Gastrocnemius medialis (tissue), 4 donors: ENCODE results near the gene TSPAN16. TPM values are rescaled to one million over a fixed set of nuclear protein-coding genes. Genes with fewer than 3 reads are reported as not detected.

ENCODE experiments used
- ATAC-seq, 2 donors: fragments of 150-250 bp; one replicate each; pipeline ENCODE4 v1.9.1; 2016
- DNase-seq, 2 donors: peaks; one replicate each; pipeline ENCODE4 v3.0.0-alpha.2; 2019
- H3K27ac ChIP-seq, 4 donors: fragments of 200-600 bp; sonication (generic); 1 replicate in 1 of 4; 2 replicates in 3 of 4; pipeline ENCODE4 v1.5.1; 2016 to 2018; ENCODE audit warnings: mild to moderate bottlenecking in 2 of 4, moderate library complexity in 1 of 4
- H3K27me3 ChIP-seq, 3 donors: fragments of 200-600 bp; sonication (generic) in 2 of 3; 1 replicate in 1 of 3; 2 replicates in 2 of 3; pipeline versions ENCODE4 v1.5.1 to v1.6.0; 2016 to 2019; ENCODE audit warnings: mild to moderate bottlenecking in 1 of 3, moderate library complexity in 1 of 3
- H3K36me3 ChIP-seq, 2 donors: fragments of 200-600 bp; sonication (generic) in 1 of 2; one replicate each; pipeline ENCODE4 v1.5.1; 2017 to 2018
- H3K4me1 ChIP-seq, 2 donors: fragments of 200-600 bp; sonication (generic) in 1 of 2; one replicate each; pipeline ENCODE4 v1.5.1; 2016 to 2017; ENCODE audit warnings: mild to moderate bottlenecking in 2 of 2
- H3K4me3 ChIP-seq, 4 donors: fragments of 200-600 bp; sonication (generic) in 3 of 4; 1 replicate in 1 of 4; 2 replicates in 3 of 4; pipeline ENCODE4 v1.5.1; 2016 to 2019; ENCODE audit warnings: mild to moderate bottlenecking in 2 of 4
- H3K9me3 ChIP-seq, 3 donors: fragments of 200-600 bp; sonication (generic) in 2 of 3; 1 replicate in 1 of 3; 2 replicates in 2 of 3; pipeline ENCODE4 v1.5.1; 2016 to 2019
- CTCF ChIP-seq, 5 experiments: fragments of 450-650 bp in 3 of 5; fragments of 200-600 bp in 2 of 5; sonication (generic) in 2 of 5; IDR thresholded peaks in 4 of 5; conservative IDR thresholded peaks in 1 of 5; 1 replicate in 4 of 5; 2 replicates in 1 of 5; pipeline ENCODE4 v1.5.1; 2016 to 2019; ENCODE audit warnings: antibody characterized with exemption in 5 of 5, mild to moderate bottlenecking in 3 of 5, moderate library complexity in 3 of 5
- POLR2A ChIP-seq, 2 donors: fragments of 450-650 bp; IDR thresholded peaks; one replicate each; pipeline ENCODE4 v1.6.1; 2017; ENCODE audit warnings: antibody characterized with exemption in 2 of 2, mild to moderate bottlenecking in 2 of 2, moderate library complexity in 2 of 2
- in situ Hi-C, 4 donors: fragments of 200-750 bp; cut with MboI; loops; one replicate each; pipeline versions ENCODE4 v1.15.0 to v1.8.0; 2017; ENCODE audit warnings: low sequenced_read_pairs in 4 of 4
- intact Hi-C: fragments of 100-400 bp; cut with DNase I; formaldehyde crosslinking; loops from one replicate; pipeline ENCODE4 v1.15.1; 2023; ENCODE audit warnings: low total_unique reads
- total RNA-seq, 4 donors: library from RNA; depleted of rRNA; stranded (reverse); fragments of >200 nt; gene quantifications; one replicate each; pipeline versions ENCODE4 v1.1.0 to v1.2.3, GENCODE V29; 2016

TSPAN16 gene
- total RNA-seq, 4 donors from 2014 or later, result not detected

- in situ Hi-C loops, result no loop called here
- intact Hi-C loops, result no loop called here
- ATAC-seq (no peak), DNase-seq (no peak)
- no peaks in the 10 kb centered on the region for H3K9me3 ChIP-seq
- TF ChIP-seq POLR2A (IDR thresholded peaks at IDR 0.05) (no peak), CTCF (IDR thresholded peaks at IDR 0.05 in 4 of 5, conservative IDR thresholded peaks at IDR 0.05 in 1 of 5) (no peak)
- no peaks in the 10 kb centered on the region for H3K36me3 ChIP-seq
- H3K27ac ChIP-seq, result peak overlapping the region; percentile 47 to 76 (median 66)
- no peaks in the 10 kb centered on the region for H3K4me1 ChIP-seq
- H3K4me3 ChIP-seq, result no peak overlapping the region
- no peaks in the 10 kb centered on the region for H3K27me3 ChIP-seq
These were observed 26.6 kb upstream of the TSPAN16 start for GRCh38 chr19:11269408-11269807.

GRCh38 chr19:11273296-11273695, 22.7 kb upstream of the TSPAN16 start:
- Histone ChIP-seq H3K27me3 (no peaks in the 10 kb centered on the region), H3K27ac (peak overlapping the region in 1 of 4 donors; percentile 41), H3K9me3 (no peaks in the 10 kb centered on the region), H3K4me1 (no peaks in the 10 kb centered on the region), H3K4me3 (no peak overlapping the region), H3K36me3 (no peaks in the 10 kb centered on the region)
- ATAC-seq (no peak), DNase-seq (no peak)
- intact Hi-C loops, result no loop called here
- in situ Hi-C loops, result no loop called here
- no peak for TF ChIP-seq CTCF (IDR thresholded peaks at IDR 0.05 in 4 of 5, conservative IDR thresholded peaks at IDR 0.05 in 1 of 5)
- no peak for TF ChIP-seq POLR2A (IDR thresholded peaks at IDR 0.05)

GRCh38 chr19:11273989-11274388, 22.0 kb upstream of the TSPAN16 start:
- Histone ChIP-seq H3K4me1 (no peaks in the 10 kb centered on the region), H3K27me3 (no peaks in the 10 kb centered on the region), H3K4me3 (no peak overlapping the region), H3K27ac (no peak overlapping the region), H3K9me3 (no peaks in the 10 kb centered on the region), H3K36me3 (no peaks in the 10 kb centered on the region)
- DNase-seq (no peak), ATAC-seq (no peak)
- intact Hi-C loops, result no loop called here
- TF ChIP-seq CTCF (IDR thresholded peaks at IDR 0.05 in 4 of 5, conservative IDR thresholded peaks at IDR 0.05 in 1 of 5) (no peak), POLR2A (IDR thresholded peaks at IDR 0.05) (no peak)
- in situ Hi-C loops, result no loop called here

GRCh38 chr19:11274533-11275086, 21.4 kb upstream of the TSPAN16 start:
- no peaks in the 10 kb centered on the region for H3K27me3 ChIP-seq
- no peaks in the 10 kb centered on the region for H3K36me3 ChIP-seq
- ATAC-seq (no peak), DNase-seq (no peak)
- H3K27ac ChIP-seq, result no peak overlapping the region
- intact Hi-C loops (no loop called here), in situ Hi-C loops (no loop called here)
- no peaks in the 10 kb centered on the region for H3K9me3 ChIP-seq
- H3K4me3 ChIP-seq, result no peak overlapping the region
- TF ChIP-seq CTCF (IDR thresholded peaks at IDR 0.05 in 4 of 5, conservative IDR thresholded peaks at IDR 0.05 in 1 of 5) (no peak), POLR2A (IDR thresholded peaks at IDR 0.05) (no peak)
- H3K4me1 ChIP-seq, result no peaks in the 10 kb centered on the region

GRCh38 chr19:11278670-11279069, 17.3 kb upstream of the TSPAN16 start:
- Histone ChIP-seq H3K4me1 (no peaks in the 10 kb centered on the region), H3K27ac (no peak overlapping the region), H3K9me3 (no peaks in the 10 kb centered on the region), H3K27me3 (no peaks in the 10 kb centered on the region), H3K4me3 (no peak overlapping the region), H3K36me3 (no peaks in the 10 kb centered on the region)
- no peak for TF ChIP-seq CTCF (IDR thresholded peaks at IDR 0.05 in 4 of 5, conservative IDR thresholded peaks at IDR 0.05 in 1 of 5)
- TF ChIP-seq POLR2A (IDR thresholded peaks at IDR 0.05), result no peak
- ATAC-seq (no peak), DNase-seq (no peak)
- intact Hi-C loops, result no loop called here
- in situ Hi-C loops, result no loop called here
